DOHH2 (cell line): Measurements from ENCODE around the gene LETM1.

ENCODE experiments used
- EZH2phosphoT487 ChIP-seq: fragments of 200-600 bp; sonication (generic); IDR thresholded peaks from 2 replicates; pipeline ENCODE4 v1.6.1; 2017; ENCODE audit warnings: borderline replicate concordance, mild to moderate bottlenecking, antibody characterized with exemption, low read length, moderate library complexity, mixed read lengths
- TF ChIP-seq, protein P1 (sequence below): fragments of 200-600 bp; sonication (generic); IDR thresholded peaks from one replicate; pipeline ENCODE4 v1.5.1; 2014; ENCODE audit warnings: antibody characterized with exemption, mild to moderate bottlenecking, low read depth, low read length; ENCODE audit not compliant: poor library complexity, severe bottlenecking

DNA sequence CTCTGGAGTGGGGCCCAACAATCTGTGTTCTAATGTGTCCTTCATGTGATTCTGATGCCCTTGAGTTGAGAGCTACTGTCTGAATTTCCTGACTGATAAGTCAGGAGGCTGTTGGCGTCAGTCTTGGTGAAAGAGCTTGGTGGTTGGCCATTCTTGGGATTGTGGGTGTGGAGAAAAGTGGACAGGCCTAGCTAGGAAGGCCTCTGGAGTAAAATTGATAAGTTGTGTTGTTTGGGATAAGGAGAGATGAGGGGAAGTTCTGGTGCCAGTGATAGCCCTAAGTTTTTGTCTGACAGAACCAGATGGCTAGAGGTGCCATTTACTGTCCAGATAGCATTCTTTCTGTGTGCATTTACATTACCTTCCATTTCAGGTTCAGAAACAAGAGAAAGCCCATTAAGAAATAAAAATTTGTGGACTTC lies 26.9 kb upstream of the LETM1 start:
- TF ChIP-seq, protein P1, sequence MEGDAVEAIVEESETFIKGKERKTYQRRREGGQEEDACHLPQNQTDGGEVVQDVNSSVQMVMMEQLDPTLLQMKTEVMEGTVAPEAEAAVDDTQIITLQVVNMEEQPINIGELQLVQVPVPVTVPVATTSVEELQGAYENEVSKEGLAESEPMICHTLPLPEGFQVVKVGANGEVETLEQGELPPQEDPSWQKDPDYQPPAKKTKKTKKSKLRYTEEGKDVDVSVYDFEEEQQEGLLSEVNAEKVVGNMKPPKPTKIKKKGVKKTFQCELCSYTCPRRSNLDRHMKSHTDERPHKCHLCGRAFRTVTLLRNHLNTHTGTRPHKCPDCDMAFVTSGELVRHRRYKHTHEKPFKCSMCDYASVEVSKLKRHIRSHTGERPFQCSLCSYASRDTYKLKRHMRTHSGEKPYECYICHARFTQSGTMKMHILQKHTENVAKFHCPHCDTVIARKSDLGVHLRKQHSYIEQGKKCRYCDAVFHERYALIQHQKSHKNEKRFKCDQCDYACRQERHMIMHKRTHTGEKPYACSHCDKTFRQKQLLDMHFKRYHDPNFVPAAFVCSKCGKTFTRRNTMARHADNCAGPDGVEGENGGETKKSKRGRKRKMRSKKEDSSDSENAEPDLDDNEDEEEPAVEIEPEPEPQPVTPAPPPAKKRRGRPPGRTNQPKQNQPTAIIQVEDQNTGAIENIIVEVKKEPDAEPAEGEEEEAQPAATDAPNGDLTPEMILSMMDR, result no peak
- TF ChIP-seq EZH2phosphoT487, result no peak
